B cell (primary cell): ENCODE data around the gene LY9. TPM values are rescaled to one million over a fixed set of nuclear protein-coding genes. Genes with fewer than 3 reads are reported as not detected.

Source experiments
- ATAC-seq: fragments of 200-7000 bp; cut with Tn5 transposase; one replicate; pipeline ENCODE4 v1.10.0; 2021; ENCODE audit warnings: low read depth, mild to moderate bottlenecking, moderate number of reproducible peaks, moderate library complexity
- CTCF ChIA-PET: fragments of 350-600 bp; sonication (Branson Sonifier 250); formaldehyde crosslinking; loops from one replicate; lab custom pipeline; 2021; ENCODE audit warnings: antibody characterized with exemption, inconsistent platforms; lab: Charles Lee
- POLR2A ChIA-PET: fragments of 350-600 bp; sonication (Branson Sonifier 250); formaldehyde crosslinking; loops from one replicate; lab custom pipeline; 2021; ENCODE audit warnings: antibody characterized with exemption; lab: Charles Lee
- DNase-seq: peaks from one replicate; pipeline ENCODE4 v3.0.0; 2013
- H2AFZ ChIP-seq: 2 replicates; pipeline ENCODE4 v1.6.1; 2012; ENCODE audit warnings: mild to moderate bottlenecking, low read depth, low read length; ENCODE audit not compliant: insufficient read depth, poor library complexity, severe bottlenecking
- H3K27ac ChIP-seq, 2 donors: 1 replicate in 1 of 2; 2 replicates in 1 of 2; pipeline ENCODE4 v1.5.1; 2012 to 2013; ENCODE audit warnings: low read length in 2 of 2, mild to moderate bottlenecking in 2 of 2, moderate library complexity in 1 of 2
- H3K27me3 ChIP-seq, 4 experiments: fragments of 200-600 bp in 1 of 4; sonication (generic) in 1 of 4; replicated peaks in 1 of 4; 1 replicate in 2 of 4; 2 replicates in 2 of 4; pipeline versions ENCODE4 v1.6.1 to v1.7.0; 2013 to 2016; ENCODE audit warnings: low read length in 3 of 4, mild to moderate bottlenecking in 2 of 4, mixed read lengths in 1 of 4, moderate library complexity in 1 of 4; ENCODE audit not compliant: insufficient read depth in 4 of 4, control insufficient read depth in 3 of 4; ENCODE audit errors: control extremely low read depth in 1 of 4
- H3K36me3 ChIP-seq, 2 experiments: replicated peaks in 1 of 2; 1 replicate in 1 of 2; 2 replicates in 1 of 2; pipeline versions ENCODE4 v1.6.1 to v1.7.1; 2013; ENCODE audit warnings: low read length in 1 of 2; ENCODE audit not compliant: insufficient read depth in 2 of 2, control insufficient read depth in 1 of 2; ENCODE audit errors: control extremely low read depth in 1 of 2, extremely low read depth in 1 of 2
- H3K4me1 ChIP-seq, 2 donors: fragments of 200-600 bp in 1 of 2; sonication (generic) in 1 of 2; 1 replicate in 1 of 2; 2 replicates in 1 of 2; pipeline versions ENCODE4 v1.5.1 to v1.6.1; 2013 to 2017; ENCODE audit warnings: low read length in 2 of 2; ENCODE audit not compliant: control insufficient read depth in 2 of 2, insufficient read depth in 2 of 2
- H3K4me2 ChIP-seq: replicated peaks from 2 replicates; pipeline ENCODE3; 2012; ENCODE audit warnings: mild to moderate bottlenecking, low read depth, low read length; ENCODE audit not compliant: poor library complexity, severe bottlenecking
- H3K4me3 ChIP-seq, 5 experiments: fragments of 200-600 bp in 1 of 5; sonication (generic) in 1 of 5; 1 replicate in 3 of 5; 2 replicates in 2 of 5; pipeline versions ENCODE4 v1.5.1 to v1.7.0; 2011 to 2016; ENCODE audit warnings: low read length in 4 of 5, mild to moderate bottlenecking in 4 of 5, low read depth in 2 of 5, control low read depth in 1 of 5, moderate library complexity in 1 of 5; ENCODE audit not compliant: insufficient read depth in 1 of 5; ENCODE audit errors: control extremely low read depth in 1 of 5, extremely low read depth in 1 of 5
- H3K79me2 ChIP-seq: fragments of 200-600 bp; sonication (generic); one replicate; pipeline ENCODE4 v1.6.0; 2016; ENCODE audit warnings: low read length; ENCODE audit not compliant: control insufficient read depth, insufficient read depth
- H3K9ac ChIP-seq: fragments of 200-600 bp; sonication (generic); 2 replicates; pipeline ENCODE4 v1.6.1; 2017; ENCODE audit warnings: mild to moderate bottlenecking, low read length, moderate library complexity
- H3K9me3 ChIP-seq, 3 donors: one replicate each; pipeline versions ENCODE4 v1.6.1 to v1.7.1; 2013; ENCODE audit warnings: low read length in 2 of 3; ENCODE audit not compliant: control insufficient read depth in 2 of 3, insufficient read depth in 1 of 3; ENCODE audit errors: control extremely low read depth in 1 of 3
- H4K20me1 ChIP-seq: 2 replicates; pipeline ENCODE4 v1.6.0; 2012; ENCODE audit warnings: mild to moderate bottlenecking, low read length; ENCODE audit not compliant: insufficient read depth, control insufficient read depth, poor library complexity, severe bottlenecking
- H3K27ac Mint-ChIP-seq: one replicate; pipeline ENCODE4 v1.8.0; 2021; ENCODE audit warnings: mixed read lengths
- H3K27me3 Mint-ChIP-seq: one replicate; pipeline ENCODE4 v1.8.0; 2021; ENCODE audit warnings: mixed read lengths
- H3K4me1 Mint-ChIP-seq: one replicate; pipeline ENCODE4 v1.8.0; 2021; ENCODE audit warnings: mixed read lengths
- H3K4me3 Mint-ChIP-seq: one replicate; pipeline ENCODE4 v1.8.0; 2021; ENCODE audit warnings: mixed read lengths
- H3K9me3 Mint-ChIP-seq: one replicate; pipeline ENCODE4 v1.8.0; 2022; ENCODE audit warnings: mixed read lengths; ENCODE audit not compliant: insufficient read depth
- CTCF ChIP-seq: fragments of 200-600 bp; IDR thresholded peaks from one replicate; pipeline ENCODE4 v1.8.0; 2022; ENCODE audit warnings: antibody characterized with exemption, mild to moderate bottlenecking
- EZH2 ChIP-seq: IDR thresholded peaks from 2 replicates; pipeline ENCODE4 v1.6.1; 2012; ENCODE audit warnings: borderline replicate concordance, low read depth, mild to moderate bottlenecking, moderate library complexity, low read length; ENCODE audit not compliant: insufficient read depth, poor library complexity, severe bottlenecking
- WGBS: methylation state at CpG from one replicate; pipeline ENCODE4 v1.1.5; 2013; ENCODE audit warnings: missing lambda C conversion rate; ENCODE audit not compliant: insufficient coverage; 5-methylcytosine and 5-hydroxymethylcytosine counted together
- intact Hi-C: fragments of 100-400 bp; cut with micrococcal nuclease; formaldehyde crosslinking; loops from one replicate; pipeline ENCODE4 v1.10.0; 2022
- polyA plus RNA-seq: library from polyadenylated mRNA; depleted of rRNA; stranded (reverse); fragments of >200 nt; gene quantifications from 2 replicates; pipeline ENCODE4 v1.2.3, GENCODE V29; 2012
- total RNA-seq, 2 donors: library from RNA; stranded (reverse); fragments of 120-200 nt in 1 of 2; gene quantifications; 1 replicate in 1 of 2; 2 replicates in 1 of 2; pipeline versions ENCODE4 v1.2.3 to v1.2.4, GENCODE V29; 2013 to 2022

LY9 gene
- total and polyA plus RNA-seq, 2 donors (not counting 1 experiment from before 2014, with no cell fraction given), result 252 to 365 TPM

- ChIA-PET CTCF (interaction anchor here (1.0 to 6.3 kb wide), 9 partner anchors 8 to 206 kb away, joined by 3 to 45 read pairs (median 4); partner anchors contain the start of genes ITLN2 and SLAMF7), POLR2A (no interaction called here)
- no peak overlapping the region for H2AFZ ChIP-seq
- no peak overlapping the region for H3K4me2 ChIP-seq
- intact Hi-C loops, result no loop called here
- TF ChIP-seq EZH2 (no peak), CTCF (no peak)
- H3K4me1 ChIP-seq, result peaks cover 8 to 16% of the 10 kb centered on the region in 2 donors
- H3K4me3 ChIP-seq, result no peak overlapping the region
- H3K27me3 ChIP-seq, result no peaks in the 10 kb centered on the region
- no peak for ATAC-seq
- Mint-ChIP-seq H3K27ac (no peak overlapping the region), H3K4me3 (no peak overlapping the region), H3K4me1 (peaks cover 43% of the 10 kb centered on the region), H3K9me3 (no peaks in the 10 kb centered on the region), H3K27me3 (no peaks in the 10 kb centered on the region)
- H3K36me3 ChIP-seq, result peaks cover 0 to 6% of the 10 kb centered on the region in 2 experiments
- no peak overlapping the region for H3K27ac ChIP-seq
- no peaks in the 10 kb centered on the region for H4K20me1 ChIP-seq
- H3K9ac ChIP-seq, result no peak overlapping the region
- no peak for DNase-seq
- WGBS, result 100% methylated on average over 2 of the region's 7 CpGs
- H3K79me2 ChIP-seq, result no peaks in the 10 kb centered on the region
- H3K9me3 ChIP-seq, result no peaks in the 10 kb centered on the region
Measured at GRCh38 chr1:160746836-160747500, 49.0 kb upstream of the LY9 start.

- no peaks in the 10 kb centered on the region for H3K27me3 ChIP-seq
- H3K27me3 Mint-ChIP-seq, result no peaks in the 10 kb centered on the region
- TF ChIP-seq EZH2, result no peak
- TF ChIP-seq CTCF, result no peak
- H3K4me2 ChIP-seq, result no peak overlapping the region
- no peaks in the 10 kb centered on the region for H3K9me3 ChIP-seq
- H3K4me1 Mint-ChIP-seq, result peaks cover 36% of the 10 kb centered on the region
- peaks cover 8 to 11% of the 10 kb centered on the region in 2 donors for H3K4me1 ChIP-seq
- H2AFZ ChIP-seq, result no peak overlapping the region
- CTCF ChIA-PET, result interaction anchor here (0.7 to 6.3 kb wide), 11 partner anchors 9 to 205 kb away, joined by 3 to 45 read pairs (median 5); partner anchors contain the start of genes ITLN2 and SLAMF7
- no peak overlapping the region for H3K27ac Mint-ChIP-seq
- POLR2A ChIA-PET, result no interaction called here
- H3K79me2 ChIP-seq, result no peaks in the 10 kb centered on the region
- H3K4me3 Mint-ChIP-seq, result no peak overlapping the region
- H4K20me1 ChIP-seq, result no peaks in the 10 kb centered on the region
- no peaks in the 10 kb centered on the region for H3K9me3 Mint-ChIP-seq
- intact Hi-C loops, result no loop called here
- H3K36me3 ChIP-seq, result peaks cover 0 to 8% of the 10 kb centered on the region in 2 experiments
- no peak for DNase-seq
- H3K9ac ChIP-seq, result no peak overlapping the region
- ATAC-seq, result no peak
- no peak overlapping the region for H3K27ac ChIP-seq
- no peak overlapping the region for H3K4me3 ChIP-seq
Measured at GRCh38 chr1:160747717-160748116, 48.3 kb upstream of the LY9 start.
